ENCODE measurements around the gene SH3D19. TPM values are rescaled to one million over a fixed set of nuclear protein-coding genes. Genes with fewer than 3 reads are reported as not detected.

SH3D19 gene
- polyA plus RNA-seq, 2 of the 4 experiments (the other 2 are of a cell fraction), result 15.3 to 22.9 TPM

DNA sequence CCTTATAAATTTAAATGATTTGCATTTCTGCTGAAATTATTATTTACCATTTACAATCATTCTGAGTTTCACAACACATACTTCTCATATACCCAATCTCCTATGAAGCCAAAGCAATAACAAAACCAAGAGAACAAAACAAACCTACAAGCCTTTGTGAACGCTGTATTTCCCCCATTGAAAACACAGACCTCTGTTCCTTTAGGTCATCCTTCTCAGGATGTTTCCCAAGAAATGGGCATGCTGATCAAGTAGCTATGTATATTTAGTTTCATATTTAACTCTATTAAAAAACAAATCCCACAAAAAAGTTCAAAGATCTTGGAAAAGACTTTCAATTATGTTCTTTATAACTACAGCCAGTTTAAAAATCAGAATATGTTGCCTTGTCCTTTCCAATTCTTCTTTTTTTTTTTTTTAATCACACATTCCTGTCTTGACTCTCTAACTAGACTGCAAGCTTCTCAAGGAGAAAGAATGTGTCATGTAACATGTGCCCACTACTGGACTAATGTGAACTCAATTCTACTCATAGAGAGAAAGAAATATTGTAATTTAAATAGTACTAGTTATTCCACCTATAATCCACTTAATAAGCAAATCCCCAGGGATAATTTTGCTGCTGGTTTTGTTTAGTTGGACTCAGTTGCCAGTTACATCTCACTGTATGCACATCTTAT, 132.7 kb downstream of the SH3D19 start:
- H3K9me3 ChIP-seq, result no peaks in the 10 kb centered on the region
- ChIA-PET POLR2A (no interaction called here), CTCF (no interaction called here)
- no peak overlapping the region for H3K4me2 ChIP-seq
- WGBS (ENCODE audit: missing lambda C conversion rate), result 89% methylated on average over 1 of the region's 1 CpG
- no peak overlapping the region for H3K27ac ChIP-seq
- FAIRE-seq, result no peak
- H3K4me3 ChIP-seq, result no peak overlapping the region
- no peak for TF ChIP-seq JUN (IDR thresholded peaks at IDR 0.05)
- no peak for TF ChIP-seq CHD4 (IDR thresholded peaks at IDR 0.05; ENCODE audit: borderline replicate concordance)
- TF ChIP-seq CEBPB (IDR thresholded peaks at IDR 0.05), result no peak
- TF ChIP-seq, protein P1, sequence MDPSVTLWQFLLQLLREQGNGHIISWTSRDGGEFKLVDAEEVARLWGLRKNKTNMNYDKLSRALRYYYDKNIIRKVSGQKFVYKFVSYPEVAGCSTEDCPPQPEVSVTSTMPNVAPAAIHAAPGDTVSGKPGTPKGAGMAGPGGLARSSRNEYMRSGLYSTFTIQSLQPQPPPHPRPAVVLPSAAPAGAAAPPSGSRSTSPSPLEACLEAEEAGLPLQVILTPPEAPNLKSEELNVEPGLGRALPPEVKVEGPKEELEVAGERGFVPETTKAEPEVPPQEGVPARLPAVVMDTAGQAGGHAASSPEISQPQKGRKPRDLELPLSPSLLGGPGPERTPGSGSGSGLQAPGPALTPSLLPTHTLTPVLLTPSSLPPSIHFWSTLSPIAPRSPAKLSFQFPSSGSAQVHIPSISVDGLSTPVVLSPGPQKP (IDR thresholded peaks at IDR 0.05; ENCODE audit: low read depth, low read length), result no peak
- TF ChIP-seq TFCP2L1 (CRISPR knock-in tag; IDR thresholded peaks at IDR 0.05), result no peak
- TF ChIP-seq HOXA7 (CRISPR knock-in tag; IDR thresholded peaks at IDR 0.05), result no peak
- TF ChIP-seq MAZ (IDR thresholded peaks at IDR 0.05; ENCODE audit: borderline replicate concordance, low read depth, low read length), result no peak
- no peak for DNase-seq (ENCODE audit: low read depth in 1 of 2, low spot score in 1 of 2)
- ATAC-seq, result no peak
- H3K4me1 ChIP-seq, result peaks cover 18% of the 10 kb centered on the region; the same call in 2 of the 3 replicates

DNA sequence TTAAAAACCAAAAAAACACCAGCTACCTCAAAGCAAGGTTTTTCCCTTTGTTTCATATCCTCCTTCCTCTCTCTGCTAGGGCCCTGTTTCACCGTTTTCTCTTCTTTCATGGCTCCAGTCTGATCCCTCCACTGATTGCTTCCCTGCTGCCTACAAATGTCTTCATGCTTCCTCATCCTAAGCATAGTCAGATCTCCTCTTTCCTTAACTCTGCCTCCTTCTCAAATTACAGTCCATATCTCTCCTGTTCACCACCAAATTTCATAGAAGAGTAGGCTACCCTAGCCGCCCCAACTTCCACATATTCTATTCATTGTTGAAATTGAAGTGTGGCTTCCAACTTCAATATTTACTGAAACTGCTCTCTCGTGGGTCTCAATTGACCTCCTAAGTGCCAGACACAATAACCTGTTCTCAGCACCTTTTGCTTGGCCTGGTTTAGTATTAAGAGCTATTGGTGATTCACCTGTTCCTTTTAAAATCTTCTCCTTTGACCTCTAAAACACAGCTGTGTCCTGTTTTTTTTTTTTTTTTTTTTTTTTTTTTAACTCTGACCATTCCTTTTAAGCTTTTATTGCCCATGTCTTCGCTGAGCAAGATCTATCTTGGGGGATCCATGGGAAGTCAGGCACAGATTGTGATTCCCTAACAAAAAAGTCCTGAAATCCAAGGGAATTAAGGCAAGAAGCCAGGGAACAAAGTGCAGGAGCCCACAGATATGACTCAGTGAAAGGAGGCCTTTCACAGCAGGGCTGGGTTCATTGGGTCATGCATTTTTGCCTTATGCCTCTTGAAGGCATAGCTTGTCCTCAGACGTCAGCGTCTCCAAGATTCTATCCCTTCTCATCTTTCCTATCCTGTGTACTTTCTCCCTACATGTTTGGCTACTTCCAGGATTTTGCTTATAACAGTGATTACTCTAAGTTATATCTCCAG, 140.6 kb downstream of the SH3D19 start:
- peak; percentile 88 to 99 for ATAC-seq
- Histone ChIP-seq H3K9me3 (no peaks in the 10 kb centered on the region), H3K4me1 (peaks cover 22% of the 10 kb centered on the region), H3K4me3 (no peak overlapping the region), H3K27ac (peak overlapping the region; percentile 60 to 70; a peak in 5 of 6 replicates), H3K4me2 (peak overlapping the region; percentile 58)
- FAIRE-seq, result no peak
- POLR2A ChIA-PET, result interaction anchor here (0.6 kb wide), 2 partner anchors 11 to 141 kb away, joined by 3 to 4 read pairs; no protein-coding TSS in a partner anchor
- 30% methylated on average over 6 of the region's 6 CpGs for WGBS (ENCODE audit: missing lambda C conversion rate)
- DNase-seq (ENCODE audit: low read depth in 1 of 2, low spot score in 1 of 2), result peak; percentile 31 to 76
- TF ChIP-seq ZFP36 (IDR thresholded peaks at IDR 0.05; ENCODE audit: borderline replicate concordance, partially characterized antibody), result no peak
- TF ChIP-seq FOSL2 (IDR thresholded peaks at IDR 0.05), result no peak
- peak; percentile 33 for TF ChIP-seq FOSL2 (CRISPR knock-in tag; IDR thresholded peaks at IDR 0.05)
- CTCF ChIA-PET, result no interaction called here

DNA sequence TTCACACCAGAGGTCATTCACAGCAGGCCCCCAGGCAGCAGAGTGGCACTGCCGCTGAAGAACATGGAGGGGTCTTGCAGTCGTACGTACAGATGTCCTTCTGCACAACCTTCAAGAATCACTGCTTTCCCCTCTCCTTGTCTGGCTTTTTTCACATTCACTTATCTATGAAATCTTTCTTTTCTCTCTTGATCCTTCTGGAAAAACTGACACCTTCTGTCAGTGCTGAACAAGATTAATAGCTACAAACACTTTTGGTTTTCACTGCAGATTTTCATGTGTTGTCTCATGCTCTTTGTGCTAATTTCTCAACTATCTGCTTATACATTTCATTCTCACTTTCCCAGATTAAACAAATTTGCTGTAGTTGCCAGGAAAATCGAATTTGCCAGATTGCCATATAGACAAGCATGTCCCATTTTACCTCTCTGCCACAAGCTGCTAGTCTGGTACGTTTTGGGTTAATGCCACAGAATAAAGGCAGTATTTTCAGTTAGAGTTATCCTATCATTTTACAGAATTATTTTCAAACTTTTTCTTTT, 142.9 kb downstream of the SH3D19 start:
- Histone ChIP-seq H3K9me3 (no peaks in the 10 kb centered on the region), H3K4me2 (no peak overlapping the region), H3K4me1 (peaks cover 22% of the 10 kb centered on the region), H3K4me3 (no peak overlapping the region), H3K27ac (no peak overlapping the region)
- ATAC-seq (no peak), FAIRE-seq (no peak), DNase-seq (ENCODE audit: low read depth in 1 of 2, low spot score in 1 of 2) (no peak)
- TF ChIP-seq EHF (CRISPR knock-in tag; IDR thresholded peaks at IDR 0.05) (no peak), MYC (IDR thresholded peaks at IDR 0.05; ENCODE audit: borderline replicate concordance, low read length) (no peak), ZFP36 (IDR thresholded peaks at IDR 0.05; ENCODE audit: borderline replicate concordance, partially characterized antibody) (no peak), CHD4 (IDR thresholded peaks at IDR 0.05; ENCODE audit: borderline replicate concordance) (no peak), EHMT2 (IDR thresholded peaks at IDR 0.05; ENCODE audit: low read depth) (no peak), KDM5A (IDR thresholded peaks at IDR 0.05) (no peak), JUN (IDR thresholded peaks at IDR 0.05) (no peak), RAD21 (conservative IDR thresholded peaks at IDR 0.05 in 1 of 2, IDR thresholded peaks at IDR 0.05 in 1 of 2) (no peak), CEBPB (IDR thresholded peaks at IDR 0.05) (no peak), FOSB (CRISPR knock-in tag; IDR thresholded peaks at IDR 0.05) (no peak), ZC3H11A (IDR thresholded peaks at IDR 0.05) (no peak), TFCP2L1 (CRISPR knock-in tag; IDR thresholded peaks at IDR 0.05) (no peak), EP300 (IDR thresholded peaks at IDR 0.05) (no peak)
- TF ChIP-seq, protein P2, sequence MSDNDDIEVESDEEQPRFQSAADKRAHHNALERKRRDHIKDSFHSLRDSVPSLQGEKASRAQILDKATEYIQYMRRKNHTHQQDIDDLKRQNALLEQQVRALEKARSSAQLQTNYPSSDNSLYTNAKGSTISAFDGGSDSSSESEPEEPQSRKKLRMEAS (IDR thresholded peaks at IDR 0.05), result no peak
- TF ChIP-seq, protein P3, sequence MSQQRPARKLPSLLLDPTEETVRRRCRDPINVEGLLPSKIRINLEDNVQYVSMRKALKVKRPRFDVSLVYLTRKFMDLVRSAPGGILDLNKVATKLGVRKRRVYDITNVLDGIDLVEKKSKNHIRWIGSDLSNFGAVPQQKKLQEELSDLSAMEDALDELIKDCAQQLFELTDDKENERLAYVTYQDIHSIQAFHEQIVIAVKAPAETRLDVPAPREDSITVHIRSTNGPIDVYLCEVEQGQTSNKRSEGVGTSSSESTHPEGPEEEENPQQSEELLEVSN (IDR thresholded peaks at IDR 0.05; ENCODE audit: borderline replicate concordance, low read depth), result no peak
- TF ChIP-seq, protein P4, sequence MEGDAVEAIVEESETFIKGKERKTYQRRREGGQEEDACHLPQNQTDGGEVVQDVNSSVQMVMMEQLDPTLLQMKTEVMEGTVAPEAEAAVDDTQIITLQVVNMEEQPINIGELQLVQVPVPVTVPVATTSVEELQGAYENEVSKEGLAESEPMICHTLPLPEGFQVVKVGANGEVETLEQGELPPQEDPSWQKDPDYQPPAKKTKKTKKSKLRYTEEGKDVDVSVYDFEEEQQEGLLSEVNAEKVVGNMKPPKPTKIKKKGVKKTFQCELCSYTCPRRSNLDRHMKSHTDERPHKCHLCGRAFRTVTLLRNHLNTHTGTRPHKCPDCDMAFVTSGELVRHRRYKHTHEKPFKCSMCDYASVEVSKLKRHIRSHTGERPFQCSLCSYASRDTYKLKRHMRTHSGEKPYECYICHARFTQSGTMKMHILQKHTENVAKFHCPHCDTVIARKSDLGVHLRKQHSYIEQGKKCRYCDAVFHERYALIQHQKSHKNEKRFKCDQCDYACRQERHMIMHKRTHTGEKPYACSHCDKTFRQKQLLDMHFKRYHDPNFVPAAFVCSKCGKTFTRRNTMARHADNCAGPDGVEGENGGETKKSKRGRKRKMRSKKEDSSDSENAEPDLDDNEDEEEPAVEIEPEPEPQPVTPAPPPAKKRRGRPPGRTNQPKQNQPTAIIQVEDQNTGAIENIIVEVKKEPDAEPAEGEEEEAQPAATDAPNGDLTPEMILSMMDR (IDR thresholded peaks at IDR 0.05), result no peak
- TF ChIP-seq, protein P5, sequence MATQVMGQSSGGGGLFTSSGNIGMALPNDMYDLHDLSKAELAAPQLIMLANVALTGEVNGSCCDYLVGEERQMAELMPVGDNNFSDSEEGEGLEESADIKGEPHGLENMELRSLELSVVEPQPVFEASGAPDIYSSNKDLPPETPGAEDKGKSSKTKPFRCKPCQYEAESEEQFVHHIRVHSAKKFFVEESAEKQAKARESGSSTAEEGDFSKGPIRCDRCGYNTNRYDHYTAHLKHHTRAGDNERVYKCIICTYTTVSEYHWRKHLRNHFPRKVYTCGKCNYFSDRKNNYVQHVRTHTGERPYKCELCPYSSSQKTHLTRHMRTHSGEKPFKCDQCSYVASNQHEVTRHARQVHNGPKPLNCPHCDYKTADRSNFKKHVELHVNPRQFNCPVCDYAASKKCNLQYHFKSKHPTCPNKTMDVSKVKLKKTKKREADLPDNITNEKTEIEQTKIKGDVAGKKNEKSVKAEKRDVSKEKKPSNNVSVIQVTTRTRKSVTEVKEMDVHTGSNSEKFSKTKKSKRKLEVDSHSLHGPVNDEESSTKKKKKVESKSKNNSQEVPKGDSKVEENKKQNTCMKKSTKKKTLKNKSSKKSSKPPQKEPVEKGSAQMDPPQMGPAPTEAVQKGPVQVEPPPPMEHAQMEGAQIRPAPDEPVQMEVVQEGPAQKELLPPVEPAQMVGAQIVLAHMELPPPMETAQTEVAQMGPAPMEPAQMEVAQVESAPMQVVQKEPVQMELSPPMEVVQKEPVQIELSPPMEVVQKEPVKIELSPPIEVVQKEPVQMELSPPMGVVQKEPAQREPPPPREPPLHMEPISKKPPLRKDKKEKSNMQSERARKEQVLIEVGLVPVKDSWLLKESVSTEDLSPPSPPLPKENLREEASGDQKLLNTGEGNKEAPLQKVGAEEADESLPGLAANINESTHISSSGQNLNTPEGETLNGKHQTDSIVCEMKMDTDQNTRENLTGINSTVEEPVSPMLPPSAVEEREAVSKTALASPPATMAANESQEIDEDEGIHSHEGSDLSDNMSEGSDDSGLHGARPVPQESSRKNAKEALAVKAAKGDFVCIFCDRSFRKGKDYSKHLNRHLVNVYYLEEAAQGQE (IDR thresholded peaks at IDR 0.05), result no peak
- 80% methylated on average over 5 of the region's 5 CpGs for WGBS (ENCODE audit: missing lambda C conversion rate)
- POLR2A ChIA-PET, result no interaction called here
- CTCF ChIA-PET, result no interaction called here

Measured in A549 (cell line).